ENCODE results near the gene HID1.

DNA sequence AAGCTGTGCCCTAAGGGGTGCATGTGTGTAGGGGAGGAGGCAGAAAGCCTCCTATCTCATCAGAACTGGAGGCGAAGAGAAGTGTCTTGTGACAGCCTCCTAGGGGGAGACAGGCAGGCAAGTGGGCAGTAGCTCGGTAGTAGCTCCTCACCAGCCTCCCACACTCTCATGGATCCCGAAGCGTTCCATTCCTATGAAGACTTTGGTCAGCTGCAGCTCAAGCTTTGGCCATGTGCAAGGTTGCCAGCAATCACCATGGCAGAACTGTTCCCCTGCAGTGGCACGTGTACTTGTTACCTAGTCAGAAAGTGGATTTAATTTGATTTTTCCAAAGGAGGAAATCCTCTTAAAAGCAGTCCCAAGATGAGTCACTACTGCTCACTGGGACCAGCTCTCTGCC lies 46.6 kb upstream of the HID1 start:
- TF ChIP-seq ZNF274 (IDR thresholded peaks at IDR 0.05; ENCODE audit: low read depth, low read length) (no peak), YY1 (IDR thresholded peaks at IDR 0.05; ENCODE audit: insufficient read depth, insufficient read length) (no peak)
